ENCODE data around the gene C17orf113.

C17orf113 gene

DNA sequence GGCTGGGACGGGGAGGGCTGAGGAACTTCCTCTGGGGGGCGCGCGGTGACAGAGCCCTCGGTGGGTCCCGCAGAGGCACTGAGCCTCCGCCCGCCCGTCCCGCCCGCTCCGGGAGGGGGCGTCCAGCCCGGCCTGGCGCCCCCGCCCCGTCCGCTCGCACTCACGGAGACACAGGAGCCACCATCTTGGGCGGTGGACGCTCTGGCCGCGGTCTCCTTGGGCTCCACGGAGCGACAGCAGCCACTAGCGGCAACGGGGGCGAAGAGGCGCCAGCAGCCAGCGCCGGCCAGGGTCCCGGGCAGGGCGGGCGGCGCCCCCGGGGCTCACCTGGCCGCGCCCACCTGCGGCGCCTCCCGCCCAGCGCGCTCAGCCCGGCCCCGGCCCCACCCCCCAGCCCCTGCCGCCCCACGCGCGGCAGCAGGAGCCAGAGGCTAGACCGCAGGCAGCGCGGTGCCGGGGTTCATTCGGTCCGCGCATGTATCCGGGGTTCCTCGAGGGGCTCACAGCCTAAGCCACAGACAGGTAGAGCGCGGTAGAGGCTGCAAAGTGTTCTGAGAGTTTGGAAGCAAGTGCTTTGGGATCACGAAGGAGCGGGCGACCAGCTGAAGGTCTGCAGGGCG is at the start of gene C17orf113:
Gene C17orf113, minus strand, starts transcription at position 209 of the 620 bp plus-strand sequence. CDS start 7,225 bp downstream, outside the sequence.
- DNase-seq: no peak

DNA sequence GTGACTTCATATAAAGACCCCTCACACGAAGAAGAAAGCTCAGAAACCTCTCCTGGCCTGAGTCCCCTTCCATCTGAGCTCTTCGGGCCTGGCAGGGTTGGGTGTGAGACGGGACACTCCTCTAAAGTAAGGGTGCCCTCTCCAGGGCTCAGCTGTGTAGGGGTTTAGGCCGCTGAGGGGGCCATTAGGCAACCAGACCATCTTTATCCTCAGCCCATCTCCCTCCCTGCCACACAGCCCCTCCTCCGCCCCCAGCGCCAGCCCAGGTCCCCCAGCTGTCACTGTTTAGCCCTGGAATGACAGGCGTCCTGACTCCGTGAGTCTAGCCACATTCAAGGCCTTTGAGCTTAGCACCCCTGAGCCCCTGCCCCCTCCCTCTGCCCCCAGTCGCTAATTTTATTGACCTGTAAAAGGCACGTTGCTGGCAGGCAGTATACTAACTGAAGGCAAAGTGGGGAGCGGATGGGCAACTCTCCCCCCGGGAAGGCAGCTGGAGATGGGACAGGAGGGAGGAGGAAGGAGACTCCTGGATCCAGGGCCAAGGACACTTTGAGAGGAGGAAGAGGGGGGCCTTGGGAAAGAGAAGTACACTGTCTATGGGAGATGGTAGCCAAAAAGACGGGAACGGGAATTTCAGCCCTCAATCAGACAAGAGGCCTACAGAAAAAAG is 48.5 kb upstream of the C17orf113 start:
- no peak for DNase-seq

DNA sequence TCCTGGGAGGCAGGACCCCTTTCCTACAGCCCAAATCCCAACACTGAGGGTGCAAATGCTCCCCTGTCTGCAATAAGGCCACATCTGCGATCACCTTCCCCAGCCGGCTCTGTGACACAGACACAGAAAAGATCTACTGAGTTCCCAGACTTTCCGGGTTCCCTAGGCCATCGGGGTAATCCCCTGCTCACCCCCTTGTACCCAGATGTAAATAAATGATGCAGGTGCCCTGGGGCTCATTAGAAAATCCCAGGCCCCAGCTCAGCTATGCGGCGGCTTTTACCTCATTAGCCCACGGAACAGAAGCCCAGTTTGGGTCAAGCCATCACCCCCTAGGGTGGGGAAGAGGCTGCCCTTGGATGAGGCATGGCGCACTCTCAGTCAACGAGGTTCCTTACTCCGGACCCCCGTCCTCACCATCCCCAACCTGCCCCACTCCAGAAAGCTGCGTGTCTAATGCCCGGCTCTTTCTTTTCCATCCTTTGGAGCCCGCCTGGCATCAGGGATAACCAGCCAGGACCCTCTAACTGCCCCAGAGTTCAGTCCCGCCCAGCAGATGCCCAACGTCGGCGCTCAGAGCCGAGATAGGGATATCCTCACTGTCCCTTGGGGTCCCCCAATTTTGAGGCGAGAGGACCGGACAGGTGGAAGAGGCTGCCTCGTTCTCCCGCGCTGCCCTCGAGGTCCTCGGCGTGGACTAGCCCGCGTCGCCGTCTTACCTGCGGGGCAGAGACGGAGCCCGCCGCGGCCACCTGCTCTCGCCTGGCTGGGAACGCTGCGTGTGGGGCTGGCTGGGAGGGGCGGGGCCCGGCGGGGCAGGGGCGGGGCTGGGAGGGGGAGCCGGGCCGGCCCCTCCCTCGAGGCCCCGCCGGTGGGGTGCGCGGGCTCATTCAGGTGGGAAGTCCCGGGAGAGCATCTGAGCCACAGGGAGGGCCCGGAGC is 47.6 kb upstream of the C17orf113 start, which contains the start of gene ZNF385C:
Gene ZNF385C, minus strand, starts transcription at position 783 of the 941 bp plus-strand sequence. CDS start 35,417 bp downstream, outside the sequence.
- DNase-seq: no peak

DNA sequence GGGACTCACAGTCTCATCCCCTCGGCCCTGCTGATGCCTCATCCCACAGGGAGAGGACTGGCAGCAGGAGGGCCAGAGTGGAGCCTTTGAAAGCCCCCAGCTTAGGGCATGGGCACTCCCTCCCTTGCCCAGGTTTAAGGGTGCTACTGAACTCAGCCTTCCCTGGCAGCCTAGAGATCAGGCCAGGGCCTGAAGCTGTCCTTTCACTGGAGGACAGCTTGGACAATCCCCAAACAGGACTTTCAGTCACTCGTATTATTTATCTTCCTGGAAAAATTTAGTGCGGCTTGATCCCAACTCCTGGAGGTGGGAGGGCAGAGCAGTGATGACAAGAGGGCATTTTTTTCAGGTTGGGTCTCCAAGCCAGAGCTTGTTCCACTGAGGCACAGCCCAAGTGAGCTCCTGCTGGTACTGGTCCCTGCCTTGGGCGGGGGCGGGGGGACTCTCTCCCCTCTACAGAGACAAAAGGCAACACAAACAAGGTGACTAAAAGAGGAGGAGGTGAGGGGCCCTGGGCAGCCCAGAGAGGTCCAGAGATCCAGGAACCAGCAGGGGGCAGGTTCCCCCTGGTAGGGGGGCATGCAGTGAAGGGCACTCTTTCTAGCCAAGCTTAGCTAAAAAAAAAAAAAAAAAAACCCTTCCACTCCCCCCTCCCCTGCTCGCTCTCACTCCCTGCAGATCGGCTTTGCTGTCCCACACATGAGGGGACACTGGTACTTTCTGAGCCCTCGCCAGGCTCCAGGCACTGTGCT is 46.1 kb upstream of the C17orf113 start:
- DNase-seq: no peak

DNA sequence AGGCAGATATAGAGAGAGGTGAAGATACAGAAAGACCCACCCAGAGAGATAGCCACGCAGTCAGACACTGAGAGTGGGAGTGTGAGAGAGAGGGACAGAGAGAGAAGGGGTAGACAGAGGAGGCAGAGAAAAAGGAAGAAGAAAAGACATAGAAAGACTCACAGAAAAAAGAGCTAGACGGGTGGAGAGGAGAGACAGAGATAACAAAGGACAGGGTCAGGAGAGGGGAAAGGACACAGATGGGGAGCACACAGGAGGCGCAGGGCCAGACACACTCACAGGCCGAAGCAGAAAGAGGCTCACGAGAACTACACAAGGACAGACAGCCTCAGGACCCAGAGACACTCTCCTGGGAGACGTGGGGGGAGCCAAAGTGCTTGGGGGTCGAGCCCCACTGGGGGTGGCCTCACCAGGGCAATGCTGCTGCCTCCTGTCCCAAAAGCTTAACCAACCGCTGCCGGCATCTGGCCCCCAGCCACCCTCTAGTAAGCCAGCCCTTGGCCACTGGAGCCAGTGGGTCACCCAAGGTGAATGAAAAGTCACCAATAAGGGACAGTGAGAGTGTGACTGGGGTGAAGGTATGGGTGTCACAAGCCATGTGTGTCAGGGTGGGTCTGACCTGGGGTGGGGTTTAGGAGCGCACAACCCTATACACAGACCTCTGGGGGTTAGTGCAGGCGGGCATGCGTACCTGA is 44.1 kb upstream of the C17orf113 start:
- no peak for DNase-seq

DNA sequence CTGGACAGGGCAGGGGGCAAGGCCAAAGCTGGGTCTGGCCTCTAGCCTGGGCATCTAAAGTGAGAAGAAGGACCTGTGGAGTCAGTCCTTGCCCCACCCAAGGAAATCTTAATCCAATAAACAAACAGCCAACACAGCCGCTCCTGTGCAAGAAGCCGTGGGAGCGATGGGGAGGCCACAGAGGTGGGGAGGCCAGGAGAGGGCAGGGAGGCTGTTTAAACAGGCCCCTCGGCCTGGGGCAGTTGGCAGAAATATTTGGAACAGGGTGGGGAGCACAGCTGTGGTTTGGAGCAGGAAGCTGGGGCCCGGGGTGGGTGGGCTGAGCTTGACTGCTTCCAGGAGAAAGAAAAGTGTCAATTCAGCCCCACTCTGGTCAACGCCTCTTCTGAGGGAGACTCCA is 42.5 kb upstream of the C17orf113 start:
- no peak for DNase-seq

DNA sequence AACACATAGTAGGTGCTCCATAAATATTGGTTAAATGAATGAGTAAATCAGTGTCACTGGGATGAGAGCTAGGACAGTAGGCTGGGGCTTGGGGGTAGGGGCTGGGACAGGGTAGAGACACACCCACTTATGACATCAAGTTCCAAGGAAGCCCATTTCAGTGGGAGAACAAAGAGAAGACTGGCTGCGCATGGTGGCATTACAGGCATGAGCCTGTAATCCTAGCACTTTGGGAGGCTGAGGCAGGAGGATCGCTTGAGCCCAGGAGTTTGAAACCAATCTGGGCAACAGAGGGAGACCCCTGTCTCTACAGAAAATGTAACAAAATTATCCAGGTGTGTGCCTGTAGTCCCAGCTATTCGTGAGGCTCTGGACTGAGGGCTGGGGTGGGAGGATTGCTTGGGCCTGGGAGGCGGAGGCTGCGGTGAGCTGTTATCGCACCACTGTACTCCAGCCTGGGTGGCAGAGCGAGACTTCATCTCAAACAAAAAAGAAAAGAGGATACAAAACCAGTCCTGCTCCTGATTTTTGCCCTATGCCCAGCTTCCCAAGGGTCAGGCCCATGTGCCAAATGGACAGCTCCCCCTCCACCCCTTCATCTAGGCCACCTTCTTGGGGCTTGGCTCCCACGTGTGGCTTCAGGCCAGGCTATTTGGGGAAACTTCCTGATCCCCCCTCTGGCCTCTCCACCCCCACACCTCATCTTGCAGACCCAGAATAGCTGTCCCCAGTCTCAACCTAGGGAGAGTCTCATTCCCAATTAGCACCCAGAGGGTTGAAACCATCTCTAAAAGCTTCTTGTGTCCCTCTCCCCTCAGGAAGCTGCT is 40.8 kb upstream of the C17orf113 start:
- DNase-seq: no peak

DNA sequence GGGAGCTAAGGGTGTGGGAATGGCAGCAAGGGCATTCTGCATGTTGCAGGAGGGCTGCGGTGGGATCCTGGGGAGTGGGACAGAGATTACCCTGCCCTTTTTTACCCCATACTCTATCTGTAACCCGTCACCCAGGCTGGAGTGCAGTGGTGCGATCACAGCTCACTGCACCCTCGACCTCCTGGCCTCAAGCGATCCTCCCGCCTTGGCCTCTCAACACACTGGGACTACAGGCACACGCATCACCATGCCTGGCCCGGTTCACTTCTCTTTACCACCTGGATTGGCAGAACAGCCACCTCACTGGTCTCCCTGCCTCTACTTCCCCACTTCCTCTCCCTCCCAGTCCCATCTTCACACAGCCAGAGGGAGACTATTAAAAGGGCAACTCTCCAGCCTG is 38.3 kb upstream of the C17orf113 start:
- DNase-seq: no peak

DNA sequence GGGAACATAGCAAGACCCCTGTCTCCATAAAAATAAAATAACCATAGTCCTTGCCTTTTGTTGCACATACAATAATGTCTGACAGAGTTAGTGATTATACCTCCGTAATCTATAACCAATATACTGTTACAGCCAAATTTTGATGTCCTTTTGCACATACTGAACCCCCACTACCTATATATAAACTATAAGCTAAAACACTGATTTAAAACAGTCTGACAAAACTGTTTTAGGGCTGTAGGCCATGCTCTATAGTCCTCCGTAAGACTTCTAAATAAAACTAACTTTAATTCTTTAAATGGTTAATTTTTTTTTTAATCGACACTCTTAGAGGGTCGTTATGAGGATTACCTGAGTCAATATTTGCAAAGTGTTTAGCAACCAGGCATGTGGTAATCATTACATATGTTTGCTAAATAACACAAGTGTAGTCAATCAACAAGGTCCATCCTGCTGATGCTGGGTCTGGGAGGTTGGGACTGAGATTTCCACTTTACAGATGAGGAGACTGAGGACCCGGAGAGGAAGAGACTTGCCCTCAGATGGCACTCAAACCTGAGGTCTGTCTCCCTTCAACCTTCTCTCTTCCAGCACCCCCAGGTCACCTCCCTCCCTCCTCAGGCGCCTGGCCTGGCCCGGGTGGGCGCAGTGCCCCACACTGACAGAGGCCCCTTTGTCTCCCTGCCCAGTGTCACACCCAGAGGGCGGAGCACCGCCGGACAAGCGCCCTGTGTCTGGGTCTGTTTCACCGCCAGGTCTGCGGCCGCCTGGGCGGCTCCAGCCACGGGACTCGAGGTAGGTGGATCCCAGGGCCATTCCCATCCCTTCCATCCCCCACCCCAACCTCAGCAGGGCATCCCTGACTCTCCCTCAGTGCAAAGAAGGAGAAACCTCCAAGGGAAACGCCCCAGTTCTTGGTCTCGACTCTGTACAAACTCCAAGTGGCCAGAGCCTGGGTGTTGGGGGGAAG is 37.6 kb upstream of the C17orf113 start:
- DNase-seq: no peak

DNA sequence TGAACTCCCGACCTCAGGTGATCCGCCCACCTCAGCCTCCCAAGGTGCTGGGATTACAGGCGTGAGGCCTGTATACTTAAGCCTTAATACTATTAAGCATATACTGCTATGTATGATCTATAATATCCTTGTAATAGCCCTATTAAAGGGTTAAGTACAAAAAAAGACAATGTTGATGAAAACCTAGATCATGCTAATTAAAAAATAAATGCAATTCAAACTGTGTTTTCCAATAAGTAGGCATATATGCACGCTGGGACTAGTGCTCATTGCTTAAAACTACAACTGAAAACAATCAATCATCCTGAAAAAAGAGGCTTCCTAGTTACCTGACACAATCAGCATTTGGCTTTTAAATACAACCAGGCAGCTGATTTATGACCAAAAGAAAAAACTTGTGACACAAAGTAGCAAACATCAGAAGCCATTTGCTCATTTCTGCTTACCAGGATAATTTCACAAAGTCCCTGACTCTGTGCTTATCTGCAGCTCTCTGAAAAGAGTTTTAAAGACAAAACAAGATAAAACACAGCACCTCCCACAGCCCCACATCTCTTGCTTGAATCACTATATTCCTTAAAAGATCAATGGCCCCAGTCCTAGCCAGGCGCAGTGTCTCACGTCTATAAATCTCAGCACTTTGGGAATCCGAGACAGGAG is 36.8 kb upstream of the C17orf113 start:
- no peak for DNase-seq

DNA sequence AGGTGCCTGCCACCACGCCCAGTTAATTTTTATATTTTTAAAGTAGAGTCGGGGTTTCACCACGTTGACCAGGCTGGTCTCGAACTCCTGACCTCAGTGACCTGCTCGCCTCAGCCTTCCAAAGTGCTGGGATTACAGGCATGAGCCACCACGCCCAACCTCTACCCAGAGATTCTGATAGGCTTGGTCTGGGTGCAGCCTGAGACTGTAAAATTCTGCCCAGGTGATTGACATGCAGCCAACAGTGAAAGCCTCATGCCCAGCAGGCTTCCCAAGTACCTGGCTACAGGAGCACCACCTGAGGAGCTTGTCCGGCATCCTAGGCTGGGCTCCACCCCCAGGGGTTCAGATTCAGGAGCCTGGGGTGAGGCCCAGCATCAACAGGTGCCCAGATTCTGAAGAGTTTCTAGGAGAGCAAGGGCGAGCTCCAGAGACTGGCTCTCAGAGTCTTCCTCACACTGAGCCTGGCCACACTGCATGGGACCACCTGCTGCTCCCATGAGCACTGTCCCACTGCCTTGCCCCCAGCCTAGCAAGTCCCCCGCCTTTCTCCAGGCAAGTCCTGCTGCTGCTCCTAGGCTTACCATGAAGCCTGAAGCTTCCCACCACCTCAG is 31.2 kb upstream of the C17orf113 start:
- DNase-seq: no peak

DNA sequence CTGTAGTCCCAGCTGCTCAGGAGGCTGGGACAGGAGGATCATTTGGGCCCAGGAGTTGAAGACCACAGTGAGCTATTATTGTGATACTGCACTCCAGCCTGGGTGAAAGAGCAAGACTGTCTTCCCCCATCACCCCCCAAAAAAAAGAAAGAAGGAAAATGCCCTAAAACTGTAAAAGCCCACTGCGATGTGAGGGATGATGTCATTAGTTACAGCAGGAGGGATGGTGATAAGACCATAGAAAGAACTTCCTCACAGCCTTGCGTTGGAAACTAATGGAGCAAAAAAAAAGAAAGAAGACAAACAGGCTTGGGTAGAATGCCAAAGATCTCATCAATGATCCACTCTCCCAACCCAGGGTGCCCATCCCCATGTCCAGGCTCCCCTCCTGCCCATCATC is 29.1 kb upstream of the C17orf113 start:
- DNase-seq: no peak

DNA sequence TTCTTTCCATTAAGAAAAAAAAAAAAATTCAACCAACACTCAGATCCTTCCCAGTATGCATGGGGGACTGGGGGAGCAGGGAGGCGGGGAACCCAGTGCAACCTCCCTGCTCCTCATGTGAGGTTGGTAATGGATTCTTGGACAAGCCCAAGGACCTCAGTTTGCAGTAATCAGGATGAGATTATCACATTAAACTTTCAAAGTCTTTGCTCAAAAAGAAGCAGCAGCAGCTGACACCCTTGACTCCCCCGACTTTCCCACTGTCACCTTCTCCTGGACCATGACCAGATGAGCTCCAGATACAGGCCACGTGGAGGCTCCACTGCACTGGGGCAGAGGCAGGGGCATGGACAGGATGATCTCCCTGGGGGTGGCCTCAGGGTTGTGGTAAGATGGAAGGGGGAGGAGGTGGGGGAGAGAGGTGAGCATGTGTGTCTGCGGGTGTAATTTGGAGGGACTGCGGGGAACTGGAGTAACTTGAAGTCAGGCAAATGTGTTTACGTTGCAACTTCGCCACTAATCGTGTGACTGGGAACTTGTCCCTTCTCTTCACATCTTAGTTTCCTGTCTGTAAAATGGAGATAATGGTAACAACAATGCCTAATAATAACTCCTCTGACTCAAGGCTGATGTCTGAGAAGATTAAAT is 28.1 kb upstream of the C17orf113 start:
- no peak for DNase-seq

DNA sequence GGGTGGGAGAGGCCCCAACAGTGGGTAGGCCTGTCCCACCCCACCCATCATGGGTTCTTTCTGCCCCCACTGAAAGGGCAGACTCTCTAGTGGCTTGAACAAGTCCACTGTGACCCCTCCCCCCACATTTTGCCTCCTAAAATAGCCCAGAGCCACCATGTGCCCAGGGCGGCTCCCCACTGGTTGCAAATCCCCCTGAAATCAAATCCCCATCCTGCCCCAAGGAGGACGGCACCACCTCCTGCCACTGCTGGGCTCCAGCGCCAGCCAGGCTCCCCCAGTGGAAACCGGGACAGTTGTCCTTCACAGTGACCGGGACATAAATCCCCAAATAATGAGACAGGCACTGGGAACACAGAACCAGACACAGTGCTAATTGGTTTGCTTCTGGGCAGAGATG is 27.4 kb upstream of the C17orf113 start:
- no peak for DNase-seq

DNA sequence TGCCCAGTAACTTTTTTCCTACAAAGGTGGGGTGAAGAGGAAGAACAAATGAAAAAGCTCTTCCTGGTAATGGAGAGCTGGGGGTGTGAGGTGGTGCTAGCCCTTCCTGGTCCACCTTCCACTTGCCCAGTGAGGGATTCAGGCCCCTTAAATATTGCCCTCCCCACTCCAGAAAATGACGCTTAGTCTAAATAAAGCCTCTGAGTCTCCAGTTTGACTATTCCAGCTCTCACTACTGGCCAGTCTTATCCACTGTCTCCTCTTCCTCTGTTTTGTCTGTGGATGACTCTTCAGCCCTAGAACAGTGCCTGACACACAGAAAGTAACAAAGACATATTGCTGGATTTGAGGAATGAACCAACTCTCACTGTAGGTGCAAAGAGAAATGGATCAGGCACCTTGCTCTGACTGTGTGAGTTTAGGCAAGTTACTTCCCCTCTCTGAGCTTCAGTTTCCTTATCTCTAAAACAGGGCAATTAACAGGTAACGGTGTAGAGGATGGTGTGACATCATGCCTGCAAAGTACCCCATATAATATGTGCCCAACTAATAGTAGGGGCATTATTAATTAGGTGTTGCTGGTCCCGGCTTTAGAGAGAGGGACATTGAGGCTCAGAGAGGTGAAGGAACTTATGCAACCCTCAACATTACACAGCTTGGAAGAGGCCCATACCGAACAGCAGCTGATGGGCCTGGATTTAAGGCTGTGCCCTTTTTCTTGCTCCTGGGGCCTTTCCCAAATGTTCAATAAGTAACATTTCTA is 26.6 kb upstream of the C17orf113 start:
- no peak for DNase-seq

DNA sequence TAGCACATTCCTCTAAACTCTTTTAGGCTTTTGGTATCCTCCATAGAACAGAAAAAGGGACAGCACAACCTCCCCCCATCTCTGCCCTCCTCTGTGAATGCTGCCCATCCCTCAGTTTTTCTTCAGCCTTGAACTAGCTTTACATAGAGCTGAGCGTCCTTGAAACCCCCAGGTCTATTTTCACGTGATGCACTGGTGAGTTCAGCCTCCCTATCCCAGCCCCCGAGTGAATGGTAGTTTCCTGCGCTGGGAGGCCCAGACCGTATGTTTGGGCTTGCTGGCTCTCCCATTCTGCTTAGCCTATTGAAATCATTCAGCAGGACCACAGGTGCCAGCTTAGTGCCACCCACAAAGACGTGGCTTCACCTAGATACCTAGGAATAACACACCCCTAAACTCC is 25.4 kb upstream of the C17orf113 start:
- DNase-seq: no peak

DNA sequence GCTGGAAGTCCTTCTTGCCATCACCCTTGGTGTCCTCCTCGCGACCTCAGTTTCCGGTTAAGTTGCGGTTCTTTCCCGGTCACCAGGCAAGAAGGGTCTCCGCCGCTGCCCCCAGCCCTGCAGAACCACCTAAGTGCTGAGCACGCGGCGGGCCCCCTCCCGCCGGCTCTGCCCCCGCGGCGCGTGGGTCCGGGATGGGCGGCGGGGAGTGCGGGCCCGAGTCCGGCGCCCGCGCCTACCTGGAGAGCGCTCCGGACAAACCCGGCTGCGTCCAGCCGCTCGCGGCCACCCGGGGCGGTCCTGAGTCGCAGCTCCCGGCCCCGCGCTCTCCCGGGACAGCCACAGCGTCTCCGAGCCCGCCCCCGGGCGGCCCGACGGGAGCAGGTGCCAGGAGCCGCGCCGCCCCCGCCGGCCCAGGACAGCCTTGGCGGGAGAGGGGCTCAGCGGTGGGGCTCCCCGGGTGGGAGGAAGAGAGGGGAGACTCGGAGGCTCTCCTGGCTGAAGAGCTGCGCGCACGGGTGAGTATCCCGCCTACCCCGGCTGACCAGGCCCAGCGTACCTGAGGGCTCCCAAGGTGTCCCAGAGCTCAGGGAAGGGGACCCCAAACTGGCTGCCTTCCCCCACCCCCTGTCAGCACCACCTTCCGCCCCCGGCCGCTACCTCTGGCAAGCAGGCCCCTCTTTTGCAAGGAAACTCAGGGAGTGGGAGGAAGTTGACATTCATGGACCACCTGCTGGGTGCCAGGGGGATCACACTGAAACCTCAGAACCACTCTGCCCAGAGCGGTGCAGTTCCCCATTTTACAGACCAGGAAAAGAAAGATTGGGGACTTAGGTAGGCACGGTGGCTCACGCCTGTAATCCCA is 22.2 kb upstream of the C17orf113 start:
- no peak for DNase-seq

All from NCI-H2081 treated with DMSO at 0.1 percent for 48 hours (cell line).